ENCODE results near the gene ARL1.
"Not testable (repeated sequence)": the region's sequence is repeated elsewhere in the genome, so short reads cannot be mapped to it uniquely, and the experiment has no call there.

Gene ARL1

DNA sequence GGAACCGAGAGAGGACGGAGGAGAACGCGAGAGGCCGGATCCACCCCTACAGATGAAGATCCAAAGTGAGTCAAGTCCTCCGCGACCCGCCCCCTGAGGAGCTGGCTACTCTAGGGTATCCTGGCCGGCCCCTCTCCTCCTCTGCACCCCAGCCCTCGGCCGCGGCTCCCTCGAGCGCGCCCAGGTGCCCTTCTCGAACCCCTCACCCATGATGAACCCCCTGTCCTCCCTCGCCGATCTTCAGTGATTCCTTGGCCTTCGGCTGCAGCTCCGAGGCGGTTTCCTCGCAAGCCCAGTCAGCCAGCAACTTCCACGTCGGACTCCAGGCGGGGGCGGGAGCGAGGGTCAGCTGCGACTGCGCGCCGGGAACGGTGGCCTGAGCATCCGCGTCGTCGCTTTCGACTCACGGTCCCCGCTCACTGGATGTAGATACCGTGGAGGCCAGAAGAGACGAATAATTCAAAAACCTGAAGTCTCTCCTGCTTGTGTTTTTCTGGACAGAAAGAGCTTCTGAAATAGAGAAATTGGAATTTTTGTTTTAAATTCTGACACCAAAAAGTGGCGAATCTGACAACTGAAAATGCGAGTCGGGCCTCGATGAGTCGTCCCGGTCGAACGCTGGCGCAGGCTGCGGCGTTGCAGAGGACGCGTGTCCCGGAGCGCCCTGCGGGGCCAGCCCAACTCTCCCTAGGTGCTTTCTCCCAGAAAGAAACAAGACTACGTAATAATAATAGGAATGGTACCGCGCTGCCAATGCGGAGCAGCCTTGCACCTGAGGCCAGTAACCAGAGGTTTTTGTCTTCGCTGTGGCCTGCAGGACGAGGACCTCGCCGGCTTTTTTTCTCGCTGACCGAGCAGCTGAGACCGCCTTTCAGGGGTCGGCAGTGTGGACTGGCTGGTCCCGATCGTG is at the start of gene ARL1:
ARL1 (minus strand) TSS at position 337 of the 910 bp plus-strand sequence; CDS start at position 210, 127 bp downstream.
- DNase-seq (ENCODE audit: low spot score): peak; percentile 90

DNA sequence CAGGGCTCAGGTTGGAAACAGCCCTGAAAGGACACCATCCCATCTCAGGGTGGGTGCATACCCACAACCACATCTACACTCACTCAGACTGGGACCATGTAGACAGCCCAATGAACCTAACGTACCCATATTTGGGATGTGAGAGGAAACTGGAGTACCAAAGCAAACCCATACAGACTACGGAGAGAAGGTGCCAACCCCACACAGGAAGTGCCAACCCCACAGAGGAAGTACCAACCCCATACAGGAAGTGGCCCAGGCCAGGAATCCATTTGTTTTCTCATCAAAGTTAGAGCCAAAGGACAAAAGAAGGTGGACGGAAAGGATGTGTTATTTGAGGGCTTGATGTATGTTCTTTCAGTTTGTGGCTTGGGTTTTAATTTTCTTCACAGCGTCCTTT is 48.1 kb upstream of the ARL1 start:
- no peak for DNase-seq (ENCODE audit: low spot score)

DNA sequence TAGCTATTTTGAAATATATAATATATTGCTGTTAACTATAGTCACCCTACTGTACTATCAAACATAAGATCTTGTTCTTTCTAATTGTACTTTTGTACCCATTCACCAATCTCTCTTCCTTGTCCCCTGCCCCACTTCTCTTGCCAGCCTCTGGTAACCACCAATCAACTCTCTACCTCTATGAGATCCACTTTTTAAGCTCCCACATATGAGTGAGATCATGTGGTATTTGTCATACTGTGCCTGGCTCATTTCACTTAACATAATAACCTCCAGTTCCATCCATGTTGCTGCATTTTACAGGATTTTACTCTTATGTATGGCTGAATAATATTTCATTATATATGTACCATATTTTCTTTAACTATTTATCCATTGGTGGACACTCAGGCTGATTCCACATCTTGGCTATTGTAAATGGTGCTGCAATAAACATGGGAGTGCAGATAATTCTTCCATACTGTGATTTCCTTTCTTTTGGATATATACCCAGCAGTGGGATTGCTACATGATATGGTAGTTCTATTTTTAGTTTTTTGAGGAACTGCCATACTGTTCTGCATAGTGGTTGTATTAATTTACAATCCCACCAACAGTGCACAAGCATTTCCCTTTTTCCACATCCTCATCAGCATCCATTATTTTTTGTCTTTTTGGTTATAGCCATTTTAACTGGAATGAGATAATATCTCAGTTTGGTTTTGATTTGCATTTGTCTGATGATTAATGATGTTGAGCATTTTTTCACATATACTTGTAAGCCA is 34.1 kb upstream of the ARL1 start:
- no peak for DNase-seq (ENCODE audit: low spot score)

DNA sequence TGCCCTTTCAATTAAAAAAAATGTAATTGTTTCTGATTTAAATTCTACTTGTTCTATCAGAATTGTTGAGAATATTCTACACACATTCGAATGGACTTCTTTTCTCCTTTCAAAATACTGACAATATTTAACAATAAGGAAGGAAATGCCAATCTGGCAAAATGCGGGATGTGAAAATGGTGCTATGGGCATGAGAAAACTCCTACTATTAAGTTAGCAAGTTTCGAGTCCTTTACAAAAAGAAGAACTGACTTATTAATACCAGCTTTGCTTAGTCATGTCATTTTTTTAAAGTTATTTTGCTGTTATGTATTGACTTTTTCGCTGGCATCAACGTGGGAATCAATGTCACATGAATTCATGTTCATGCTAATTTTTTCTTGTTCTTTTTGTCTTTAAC is 31.7 kb upstream of the ARL1 start:
- DNase-seq (ENCODE audit: low spot score): no peak

DNA sequence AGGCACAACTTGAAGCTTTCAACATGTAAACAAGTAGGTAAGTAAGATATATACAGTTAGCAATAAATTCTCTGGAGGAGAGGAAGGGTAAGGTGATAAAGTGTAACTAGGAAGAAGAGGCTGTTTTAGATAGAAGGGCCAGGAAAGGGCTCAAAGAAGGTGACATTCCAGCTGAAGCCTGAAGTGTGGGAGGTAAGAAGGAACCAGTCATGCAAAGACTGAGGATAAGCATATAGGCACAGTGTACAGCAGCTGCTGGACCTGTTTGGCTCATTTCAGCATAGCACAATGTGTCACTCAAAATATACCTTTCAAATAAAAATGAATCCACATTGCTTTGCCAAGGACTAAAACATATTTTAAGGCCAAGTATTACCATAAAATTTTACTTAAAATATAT is 28.6 kb upstream of the ARL1 start:
- DNase-seq (ENCODE audit: low spot score): no peak

DNA sequence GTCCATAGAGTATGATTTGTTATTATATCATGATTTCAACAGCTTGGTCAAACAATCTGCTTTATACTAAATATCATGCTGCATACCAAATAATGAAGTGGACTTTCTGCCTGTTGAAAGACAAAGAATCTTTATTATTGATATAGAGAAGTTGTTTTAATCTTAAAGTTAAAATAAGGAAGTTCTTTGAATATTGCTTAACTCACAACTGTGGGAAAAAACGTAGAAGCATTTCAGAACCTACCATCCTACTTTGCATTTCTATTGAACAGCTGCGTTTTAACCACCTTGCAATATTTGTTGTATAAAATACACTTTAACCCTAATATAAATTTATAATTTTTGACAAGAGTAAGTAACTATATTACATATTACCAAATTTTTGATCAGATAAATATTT is 22.9 kb upstream of the ARL1 start:
- DNase-seq (ENCODE audit: low spot score): no peak

DNA sequence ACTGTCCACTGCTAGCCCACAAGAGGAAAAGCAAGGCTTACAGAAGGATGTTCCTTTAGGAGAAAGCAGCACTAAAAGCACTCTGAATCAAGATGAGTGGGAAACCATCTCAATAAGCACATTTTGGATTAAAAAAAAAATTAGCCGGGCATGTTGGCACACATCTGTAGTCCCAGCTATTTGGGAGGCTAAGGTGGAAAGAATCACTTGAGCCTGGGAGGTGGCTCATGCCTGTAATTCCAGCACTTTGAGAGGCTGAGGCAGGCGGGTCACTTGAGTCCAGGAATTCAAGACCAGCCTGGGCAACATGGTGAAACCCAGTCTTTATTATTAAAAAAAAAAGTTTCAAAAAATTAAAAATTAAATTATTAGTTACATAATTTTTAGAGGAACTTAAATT is 17.0 kb upstream of the ARL1 start:
- DNase-seq (ENCODE audit: low spot score): no peak

DNA sequence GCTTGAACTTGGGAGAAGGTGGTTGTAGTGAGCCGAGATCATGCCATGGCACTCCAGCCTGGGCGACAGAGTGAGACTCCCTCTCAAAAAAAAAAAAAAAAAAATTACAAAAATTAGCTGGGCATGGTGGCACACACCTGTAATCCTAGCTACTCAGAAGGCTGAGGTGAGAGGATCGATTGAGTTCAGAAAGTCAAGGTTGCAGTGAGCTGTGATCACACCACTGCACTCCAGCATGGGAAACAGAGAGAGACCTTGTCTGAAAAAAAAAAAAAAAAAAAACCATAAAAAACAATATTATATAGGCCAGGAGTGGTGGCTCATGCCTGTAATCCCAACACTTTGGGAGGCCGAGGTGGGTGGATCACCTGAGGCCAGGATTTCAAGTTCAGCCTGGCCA is 14.5 kb upstream of the ARL1 start:
- DNase-seq (ENCODE audit: low spot score): not testable (repeated sequence)

DNA sequence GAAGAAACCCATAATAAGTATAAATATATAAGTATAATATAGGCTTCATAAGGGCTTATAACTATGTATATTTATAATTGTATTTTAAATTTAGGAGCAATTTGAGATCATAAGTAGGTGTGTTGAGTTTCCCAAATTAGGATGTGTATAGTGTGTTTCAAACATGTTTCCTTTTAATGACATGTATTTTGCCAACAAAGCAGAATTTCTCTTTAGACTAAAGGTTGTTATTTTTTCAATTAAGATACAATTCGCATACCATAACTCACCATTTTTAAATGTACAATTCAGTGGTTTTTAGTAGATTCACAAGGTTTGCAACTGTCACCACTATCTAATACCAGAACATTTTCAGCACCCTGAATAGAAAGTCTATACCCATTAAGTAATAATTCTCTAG is 7.7 kb upstream of the ARL1 start:
- DNase-seq (ENCODE audit: low spot score): no peak

DNA sequence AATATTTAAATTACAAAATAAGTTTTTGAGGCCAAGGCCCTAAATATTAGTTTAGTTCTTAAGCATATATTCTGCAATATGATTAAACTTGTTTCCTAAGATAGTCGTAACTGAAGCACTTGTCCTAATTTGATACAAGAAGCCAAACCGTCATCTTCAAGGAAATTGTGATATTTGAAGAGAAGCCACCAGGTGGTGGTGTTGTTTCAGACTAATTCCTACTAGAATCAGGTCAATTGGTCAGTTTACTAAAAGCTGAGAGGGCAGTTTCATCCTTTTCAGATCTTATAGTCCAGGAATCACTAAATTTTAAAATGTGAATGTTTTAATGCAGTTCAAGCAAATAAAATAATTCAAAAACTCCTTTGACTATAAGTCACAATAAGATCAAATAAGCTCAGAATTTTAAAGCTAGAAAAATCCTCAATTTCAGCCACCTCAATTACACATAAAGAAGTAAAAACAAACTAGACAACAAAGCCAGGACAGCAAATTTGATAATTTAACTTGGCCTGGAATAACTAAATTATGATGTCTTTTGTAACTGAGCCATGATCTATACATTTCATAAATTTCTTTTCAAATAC is 7.1 kb upstream of the ARL1 start:
- DNase-seq (ENCODE audit: low spot score): peak; percentile 81

DNA sequence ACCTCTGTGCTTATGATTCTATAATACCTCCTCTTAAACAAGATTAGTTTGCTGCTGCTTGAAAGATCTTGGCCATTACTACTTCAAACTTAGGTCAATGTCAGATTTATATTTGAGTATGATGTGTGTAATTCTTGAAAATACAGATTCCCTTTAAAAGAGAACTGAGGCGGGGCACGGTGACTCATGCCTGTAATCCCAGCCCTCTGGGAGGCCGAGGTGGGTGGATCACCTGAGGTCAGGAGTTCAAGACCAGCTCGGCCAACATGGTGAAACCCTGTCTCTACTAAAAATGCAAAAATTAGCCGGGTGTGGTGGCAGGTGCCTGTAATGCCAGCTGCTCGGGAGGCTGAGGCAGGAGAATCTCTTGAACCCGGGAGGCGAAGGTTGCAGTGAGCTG is 2.6 kb upstream of the ARL1 start:
- DNase-seq (ENCODE audit: low spot score): not testable (repeated sequence)

DNA sequence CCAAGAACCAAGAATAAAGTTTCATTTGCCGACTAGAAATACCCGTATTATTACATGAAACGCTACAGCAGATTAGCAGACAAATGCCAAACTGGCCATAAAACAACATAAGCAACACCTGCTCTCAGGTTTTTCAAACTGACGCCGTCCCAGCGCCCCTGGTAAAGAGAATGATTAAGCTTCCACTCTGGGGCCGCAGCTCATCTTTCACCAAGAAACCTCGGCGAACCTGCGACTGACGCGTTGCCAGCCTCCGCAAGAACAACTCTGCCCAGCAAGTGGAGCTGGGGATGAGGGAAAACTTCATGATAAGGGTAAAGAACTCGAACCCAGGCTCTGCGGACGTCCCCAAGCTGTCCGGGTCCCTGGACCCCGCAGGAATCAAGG is 530 bp downstream of the ARL1 start:
- DNase-seq (ENCODE audit: low spot score): no peak

DNA sequence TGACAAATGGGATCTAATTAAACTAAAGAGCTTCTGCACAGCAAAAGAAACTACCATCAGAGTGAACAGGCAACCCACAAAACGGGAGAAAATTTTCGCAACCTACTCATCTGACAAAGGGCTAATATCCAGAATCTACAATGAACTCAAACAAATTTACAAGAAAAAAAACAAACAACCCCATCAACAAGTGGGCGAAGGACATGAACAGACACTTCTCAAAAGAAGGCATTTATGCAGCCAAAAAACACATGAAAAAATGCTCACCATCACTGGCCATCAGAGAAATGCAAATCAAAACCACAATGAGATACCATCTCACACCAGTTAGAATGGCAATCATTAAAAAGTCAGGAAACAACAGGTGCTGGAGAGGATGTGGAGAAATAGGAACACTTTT is 16.4 kb downstream of the ARL1 start:
- DNase-seq (ENCODE audit: low spot score): not testable (repeated sequence)

DNA sequence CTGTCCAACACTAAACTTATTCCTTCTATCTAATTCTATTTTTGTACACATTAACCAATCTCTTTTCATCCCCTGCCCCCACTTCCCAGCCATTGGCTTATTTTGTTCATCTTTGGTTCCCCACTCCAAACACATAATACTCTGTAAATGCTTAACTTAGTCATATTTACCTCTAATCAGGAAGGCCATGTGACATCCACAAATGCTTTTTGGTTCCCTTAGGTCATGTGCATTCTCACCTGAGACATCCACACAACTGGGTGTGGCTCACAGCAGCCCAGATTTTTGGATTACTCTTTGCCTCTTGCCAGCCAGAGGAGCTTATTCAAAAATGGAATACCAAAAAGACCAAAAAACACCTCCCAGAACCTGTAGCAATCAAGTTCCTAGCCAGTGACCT is 28.4 kb downstream of the ARL1 start:
- no peak for DNase-seq (ENCODE audit: low spot score)

DNA sequence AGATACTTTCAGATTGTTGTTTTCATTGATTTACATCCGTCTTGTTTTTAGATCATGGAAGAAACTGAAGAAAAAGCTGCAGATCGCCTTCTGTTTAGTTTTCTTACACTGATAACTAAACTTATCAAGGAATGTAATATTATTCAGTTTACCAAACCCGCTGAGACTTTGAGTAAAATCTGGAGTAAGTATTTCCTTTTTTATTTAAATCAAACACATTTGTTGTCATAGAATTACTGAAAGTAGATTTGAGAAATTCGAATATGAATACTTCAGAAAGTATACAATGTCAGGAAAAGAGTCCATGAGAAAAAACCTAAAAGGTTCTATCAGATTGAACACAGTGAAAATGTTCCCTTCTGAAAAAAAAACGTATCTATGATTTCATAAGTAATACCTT is 32.0 kb downstream of the ARL1 start:
- no peak for DNase-seq (ENCODE audit: low spot score)

DNA sequence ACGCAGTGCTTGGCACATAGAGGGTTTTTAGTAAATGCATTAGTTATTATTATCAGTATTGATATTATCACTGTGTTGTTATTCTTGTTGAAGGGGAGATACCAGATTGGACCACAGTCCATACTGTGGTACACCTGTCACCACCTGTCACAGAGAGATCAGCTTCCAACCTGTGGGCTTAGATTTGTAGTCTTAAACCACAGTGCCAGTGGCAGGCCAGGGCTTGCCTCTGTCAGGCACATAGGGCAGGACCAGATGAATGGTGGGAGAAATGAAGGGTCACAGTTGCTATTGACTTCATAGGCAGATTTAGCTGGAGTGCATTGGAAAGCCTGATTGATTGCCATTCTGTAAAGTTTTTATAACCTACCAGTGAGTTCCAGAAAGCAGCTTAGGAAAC is 35.1 kb downstream of the ARL1 start:
- DNase-seq (ENCODE audit: low spot score): no peak

DNA sequence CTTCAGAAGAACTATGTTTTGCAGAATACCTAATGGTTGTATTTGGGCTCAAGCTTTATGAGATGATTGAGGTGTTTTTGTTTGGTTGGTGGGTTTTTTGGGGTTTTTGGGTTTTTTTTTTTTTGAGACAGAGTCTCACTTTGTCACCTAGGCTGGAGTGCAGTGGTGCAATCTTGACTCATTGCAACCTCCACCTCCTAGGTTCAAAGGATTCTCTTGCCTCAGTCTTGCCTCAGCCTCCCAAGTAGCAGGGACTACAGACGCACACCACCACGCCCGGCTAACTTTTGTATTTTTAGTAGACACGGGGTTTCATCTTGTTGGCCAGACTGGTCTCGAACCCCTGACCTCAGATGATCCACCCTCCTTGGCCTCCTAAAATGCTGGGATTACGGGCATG is 39.6 kb downstream of the ARL1 start:
- no peak for DNase-seq (ENCODE audit: low spot score)

DNA sequence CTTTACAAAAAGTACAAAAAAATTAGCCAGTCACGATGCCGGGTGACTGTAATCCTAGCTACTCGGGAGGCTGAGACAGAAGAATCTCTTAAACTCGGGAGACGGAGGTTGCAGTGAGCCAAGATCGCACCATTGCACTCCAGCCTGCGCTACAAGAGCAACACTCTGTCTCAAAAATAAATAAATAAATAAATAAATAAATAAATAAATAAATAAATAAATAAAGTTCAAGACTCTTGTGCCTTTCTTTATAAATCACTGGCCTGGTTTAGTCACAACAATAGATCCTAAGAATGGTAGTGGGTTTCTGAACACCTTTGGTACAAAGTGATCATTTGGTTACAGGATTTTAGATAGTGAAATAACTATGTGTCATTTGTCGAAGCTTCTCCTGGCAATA is 46.1 kb downstream of the ARL1 start:
- DNase-seq (ENCODE audit: low spot score): no peak

DNA sequence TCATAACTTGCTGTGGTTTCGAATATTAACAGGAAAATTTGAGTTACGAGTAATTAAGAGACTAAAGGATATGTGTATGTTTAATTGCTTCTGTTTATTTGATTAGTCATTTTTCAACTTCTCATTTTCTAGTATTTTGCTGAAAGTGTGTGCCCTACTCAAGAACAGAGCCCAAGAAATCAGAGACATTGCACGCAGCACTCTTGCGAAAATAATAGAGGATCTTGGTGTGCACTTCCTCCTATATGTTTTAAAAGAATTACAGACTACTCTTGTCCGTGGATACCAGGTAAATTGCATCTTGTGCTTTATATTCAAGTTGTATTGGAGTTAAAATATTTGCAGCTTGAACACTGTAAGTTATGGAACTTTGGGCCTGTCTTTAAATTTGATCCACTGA is 50.8 kb downstream of the ARL1 start:
- DNase-seq (ENCODE audit: low spot score): no peak

DNA sequence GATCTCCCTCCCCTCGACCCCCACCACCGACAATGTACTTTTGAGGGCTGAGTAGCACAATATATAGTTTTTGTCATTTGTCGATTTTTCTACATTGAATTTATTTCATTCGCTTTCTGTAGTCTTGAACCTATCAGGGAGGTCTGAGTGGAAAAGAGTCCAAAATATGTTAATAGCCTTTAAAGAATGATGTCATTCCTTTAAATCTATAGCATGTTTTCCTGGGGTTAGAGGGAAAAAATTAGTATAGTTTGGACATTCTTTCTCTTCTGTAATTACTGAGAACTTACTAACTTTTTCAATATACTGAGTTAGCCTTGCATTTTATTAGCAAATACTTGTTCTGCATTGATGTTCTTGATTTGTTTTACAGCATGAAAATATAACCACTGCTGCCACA is 55.9 kb downstream of the ARL1 start:
- DNase-seq (ENCODE audit: low spot score): no peak

DNA sequence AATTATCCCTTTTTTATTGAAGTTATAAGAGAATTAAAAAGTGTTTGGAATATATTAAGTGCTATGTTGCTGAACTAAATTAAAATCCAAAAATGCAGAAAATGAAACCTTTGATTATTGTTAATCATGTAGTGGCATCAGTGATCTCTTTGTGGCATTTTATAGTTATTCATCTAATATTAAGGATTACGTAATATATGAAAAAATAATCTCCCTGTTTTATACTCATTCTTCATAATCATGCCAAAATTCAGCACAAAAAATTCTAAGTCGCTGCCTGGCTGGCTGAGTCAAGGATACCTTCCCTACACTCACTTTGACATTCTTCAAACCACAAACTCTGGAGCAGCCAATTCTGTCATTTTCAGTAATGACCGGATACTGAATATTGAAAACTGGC is 63.7 kb downstream of the ARL1 start:
- DNase-seq (ENCODE audit: low spot score): no peak

Data from RKO (cell line).